Activated naive CD4-positive, alpha-beta T cell treated with anti-CD3 and anti-CD28 coated beads, Interleukin-2, amount 10 ng/mL, durations not matched to agents 5 hours and 36 hours (primary cell): ENCODE measurements around the gene IRF1. TPM values are rescaled to one million over a fixed set of nuclear protein-coding genes. Genes with fewer than 3 reads are reported as not detected.

Experiments used
- total RNA-seq, 2 experiments: library from RNA; stranded (reverse); gene quantifications; one replicate each; pipeline ENCODE4 v1.2.3, GENCODE V29; 2021

The IRF1 gene
- total RNA-seq, result 100 to 1,000 TPM; 321 to 353 TPM

GRCh38 chr5:132490484-132491367, at the start of gene IRF1:
TSS of gene IRF1 (minus strand) at chr5:132490773. CDS start at chr5:132489478, 1,295 bp downstream.

Other genes with a start within 250 kb of the IRF1 start
- not detected for gene PDLIM4, start 233.1 kb downstream of the IRF1 start, total RNA-seq
- not detected for gene SLC22A4, start 196.4 kb downstream of the IRF1 start, total RNA-seq
- 1 to 10 TPM; 2.8 to 3.2 TPM for gene SLC22A5, start 121.1 kb downstream of the IRF1 start, total RNA-seq
- 1 to 10 TPM in 1 of 2 experiments, under 1 TPM in 1; 0.48 to 1.5 TPM for gene IL5, start 52.7 kb upstream of the IRF1 start, total RNA-seq
- gene RAD50, start 66.2 kb upstream of the IRF1 start, total RNA-seq, result 10 to 100 TPM; 30.4 to 36.7 TPM
- gene IL13, start 167.4 kb upstream of the IRF1 start, total RNA-seq, result 1 to 10 TPM; 2.7 to 4.9 TPM
- gene IL4, start 183.2 kb upstream of the IRF1 start, total RNA-seq, result 1 to 10 TPM in 1 of 2 experiments, under 1 TPM in 1; 0.55 to 1.2 TPM
- 1 to 10 TPM; 7.9 to 9.8 TPM for gene KIF3A, start 246.8 kb upstream of the IRF1 start, total RNA-seq